ENCODE measurements around the gene BCAS3.
"Not testable (repeated sequence)": the region's sequence is repeated elsewhere in the genome, so short reads cannot be mapped to it uniquely, and the experiment has no call there.

BCAS3 gene

GRCh38 chr17:60677308-60678117 is at the start of gene BCAS3:
Gene BCAS3, plus strand, starts transcription at chr17:60677851.
- in situ Hi-C loops (cut with HindIII; ENCODE audit: low sequenced_read_pairs): no loop called here

- in situ Hi-C loops (cut with HindIII; ENCODE audit: low sequenced_read_pairs): no loop called here
These were observed 49.3 kb upstream of the BCAS3 start for GRCh38 chr17:60628252-60628889.

- in situ Hi-C loops (cut with HindIII; ENCODE audit: low sequenced_read_pairs): no loop called here
These were observed 48.5 kb upstream of the BCAS3 start for GRCh38 chr17:60629120-60629519.

- in situ Hi-C loops (cut with HindIII; ENCODE audit: low sequenced_read_pairs): no loop called here
These were observed 47.3 kb upstream of the BCAS3 start for GRCh38 chr17:60630352-60630751.

- in situ Hi-C loops (cut with HindIII; ENCODE audit: low sequenced_read_pairs): no loop called here
These were observed 46.5 kb upstream of the BCAS3 start for GRCh38 chr17:60631119-60631518.

GRCh38 chr17:60637683-60638082 is 40.0 kb upstream of the BCAS3 start:
- in situ Hi-C loops (cut with HindIII; ENCODE audit: low sequenced_read_pairs): no loop called here

- in situ Hi-C loops (cut with HindIII; ENCODE audit: low sequenced_read_pairs): no loop called here
These were observed 38.7 kb upstream of the BCAS3 start for GRCh38 chr17:60639019-60639330.

- in situ Hi-C loops (cut with HindIII; ENCODE audit: low sequenced_read_pairs): no loop called here
These were observed 37.1 kb upstream of the BCAS3 start for GRCh38 chr17:60640503-60640902.

- in situ Hi-C loops (cut with HindIII; ENCODE audit: low sequenced_read_pairs): no loop called here
These were observed 36.5 kb upstream of the BCAS3 start for GRCh38 chr17:60641126-60641525.

GRCh38 chr17:60641810-60642220 is 35.8 kb upstream of the BCAS3 start:
- in situ Hi-C loops (cut with HindIII; ENCODE audit: low sequenced_read_pairs): no loop called here

- in situ Hi-C loops (cut with HindIII; ENCODE audit: low sequenced_read_pairs): no loop called here
These were observed 31.6 kb upstream of the BCAS3 start for GRCh38 chr17:60645918-60646523.

- in situ Hi-C loops (cut with HindIII; ENCODE audit: low sequenced_read_pairs): no loop called here
These were observed 30.9 kb upstream of the BCAS3 start for GRCh38 chr17:60646701-60647100.

GRCh38 chr17:60647705-60648104 is 29.9 kb upstream of the BCAS3 start:
- in situ Hi-C loops (cut with HindIII; ENCODE audit: low sequenced_read_pairs): no loop called here

GRCh38 chr17:60652454-60653247 is 25.0 kb upstream of the BCAS3 start:
- in situ Hi-C loops (cut with HindIII; ENCODE audit: low sequenced_read_pairs): no loop called here

GRCh38 chr17:60653569-60653968 is 24.1 kb upstream of the BCAS3 start:
- in situ Hi-C loops (cut with HindIII; ENCODE audit: low sequenced_read_pairs): no loop called here

GRCh38 chr17:60656499-60656898 is 21.2 kb upstream of the BCAS3 start:
- in situ Hi-C loops (cut with HindIII; ENCODE audit: low sequenced_read_pairs): no loop called here

GRCh38 chr17:60659156-60659555 is 18.5 kb upstream of the BCAS3 start:
- in situ Hi-C loops (cut with HindIII; ENCODE audit: low sequenced_read_pairs): no loop called here

GRCh38 chr17:60661489-60661888 is 16.2 kb upstream of the BCAS3 start:
- in situ Hi-C loops (cut with HindIII; ENCODE audit: low sequenced_read_pairs): no loop called here

GRCh38 chr17:60664022-60664421 is 13.6 kb upstream of the BCAS3 start:
- in situ Hi-C loops (cut with HindIII; ENCODE audit: low sequenced_read_pairs): no loop called here

- in situ Hi-C loops (cut with HindIII; ENCODE audit: low sequenced_read_pairs): no loop called here
These were observed 12.0 kb upstream of the BCAS3 start for GRCh38 chr17:60665602-60666001.

- in situ Hi-C loops (cut with HindIII; ENCODE audit: low sequenced_read_pairs): not testable (repeated sequence)
These were observed 8.9 kb upstream of the BCAS3 start for GRCh38 chr17:60668741-60669140.

All from DLD1 (cell line).